ENCODE data around the gene PSMA5.
"Not testable (repeated sequence)": the region's sequence is repeated elsewhere in the genome, so short reads cannot be mapped to it uniquely, and the experiment has no call there.

The PSMA5 gene

GRCh38 chr1:109447524-109447923, 21.3 kb upstream of the PSMA5 start:
- TF ChIP-seq, protein P1, sequence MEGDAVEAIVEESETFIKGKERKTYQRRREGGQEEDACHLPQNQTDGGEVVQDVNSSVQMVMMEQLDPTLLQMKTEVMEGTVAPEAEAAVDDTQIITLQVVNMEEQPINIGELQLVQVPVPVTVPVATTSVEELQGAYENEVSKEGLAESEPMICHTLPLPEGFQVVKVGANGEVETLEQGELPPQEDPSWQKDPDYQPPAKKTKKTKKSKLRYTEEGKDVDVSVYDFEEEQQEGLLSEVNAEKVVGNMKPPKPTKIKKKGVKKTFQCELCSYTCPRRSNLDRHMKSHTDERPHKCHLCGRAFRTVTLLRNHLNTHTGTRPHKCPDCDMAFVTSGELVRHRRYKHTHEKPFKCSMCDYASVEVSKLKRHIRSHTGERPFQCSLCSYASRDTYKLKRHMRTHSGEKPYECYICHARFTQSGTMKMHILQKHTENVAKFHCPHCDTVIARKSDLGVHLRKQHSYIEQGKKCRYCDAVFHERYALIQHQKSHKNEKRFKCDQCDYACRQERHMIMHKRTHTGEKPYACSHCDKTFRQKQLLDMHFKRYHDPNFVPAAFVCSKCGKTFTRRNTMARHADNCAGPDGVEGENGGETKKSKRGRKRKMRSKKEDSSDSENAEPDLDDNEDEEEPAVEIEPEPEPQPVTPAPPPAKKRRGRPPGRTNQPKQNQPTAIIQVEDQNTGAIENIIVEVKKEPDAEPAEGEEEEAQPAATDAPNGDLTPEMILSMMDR (IDR thresholded peaks at IDR 0.05; ENCODE audit: control insufficient read depth, extremely low read depth, insufficient read depth) = no peak
- no peak for DNase-seq (ENCODE audit: low read depth)
- H3K4me3 ChIP-seq (ENCODE audit: low read depth, low read length) = no peak overlapping the region

- not testable (repeated sequence) for DNase-seq (ENCODE audit: low read depth); H3K4me3 ChIP-seq (ENCODE audit: low read depth, low read length)
Measured at GRCh38 chr1:109445949-109446695, 19.9 kb upstream of the PSMA5 start.

DNA sequence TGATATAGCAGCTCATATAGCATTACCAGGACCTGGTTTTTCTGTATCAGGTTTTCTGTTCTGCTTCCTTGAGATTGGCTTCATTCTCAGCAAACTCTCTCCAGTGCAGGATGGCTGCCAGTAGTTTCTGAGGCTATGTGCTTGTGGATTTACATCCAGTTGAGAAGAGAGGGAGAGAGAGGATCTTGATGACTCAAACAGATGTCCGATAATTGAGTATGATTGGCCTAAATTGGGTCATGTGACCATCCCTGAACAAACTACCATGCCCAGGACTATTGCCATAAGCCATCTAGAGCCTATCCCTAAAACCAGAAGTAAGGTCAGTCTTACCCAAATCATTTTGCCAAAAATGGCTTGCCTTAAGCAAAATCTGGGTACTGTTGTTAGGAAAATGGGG, 18.1 kb upstream of the PSMA5 start:
- no peak for DNase-seq (ENCODE audit: low read depth)
- TF ChIP-seq, protein P1 (IDR thresholded peaks at IDR 0.05; ENCODE audit: control insufficient read depth, extremely low read depth, insufficient read depth) = no peak
- H3K4me3 ChIP-seq (ENCODE audit: low read depth, low read length) = no peak overlapping the region

DNA sequence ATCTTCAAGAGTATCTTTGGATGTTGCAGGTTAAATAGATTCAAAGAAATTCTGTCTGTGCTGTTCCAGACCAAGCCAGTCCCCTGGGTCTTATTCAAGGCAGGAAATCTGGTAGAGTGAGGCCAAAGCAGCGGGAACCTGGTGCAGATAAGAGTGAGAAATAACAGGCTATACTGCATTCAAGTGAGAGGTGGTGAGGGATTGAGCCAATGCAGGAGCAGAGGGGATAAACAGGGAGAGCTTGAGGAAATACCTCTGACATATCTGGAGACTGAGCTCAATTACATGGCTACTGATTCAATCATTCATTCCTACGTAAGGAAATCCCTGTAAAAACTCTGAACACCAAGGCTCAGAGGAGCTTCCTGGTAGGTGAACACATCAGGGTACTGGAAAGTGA, 17.2 kb upstream of the PSMA5 start:
- TF ChIP-seq, protein P1 (IDR thresholded peaks at IDR 0.05; ENCODE audit: control insufficient read depth, extremely low read depth, insufficient read depth) = no peak
- no peak for DNase-seq (ENCODE audit: low read depth)
- H3K4me3 ChIP-seq (ENCODE audit: low read depth, low read length) = no peak overlapping the region

DNA sequence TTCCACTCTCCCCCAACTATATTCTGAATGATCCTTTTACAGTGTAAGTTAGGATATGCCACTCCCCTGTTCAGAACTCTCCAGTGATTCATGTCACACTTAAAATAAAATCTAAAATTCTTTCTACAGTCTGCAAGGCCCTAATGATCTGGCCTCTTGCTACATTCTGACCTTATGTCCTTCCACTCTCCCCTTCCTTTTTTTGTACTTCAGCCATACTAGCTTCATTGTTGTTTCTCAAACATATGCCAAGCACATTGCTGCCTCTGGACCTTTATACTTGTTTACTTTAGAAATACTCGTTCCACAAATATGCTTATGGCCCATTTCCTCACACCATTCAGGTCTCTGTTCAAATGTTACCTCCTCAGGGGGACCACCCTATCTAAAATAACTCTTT, 14.8 kb upstream of the PSMA5 start:
- no peak overlapping the region for H3K4me3 ChIP-seq (ENCODE audit: low read depth, low read length)
- no peak for DNase-seq (ENCODE audit: low read depth)
- TF ChIP-seq, protein P1 (IDR thresholded peaks at IDR 0.05; ENCODE audit: control insufficient read depth, extremely low read depth, insufficient read depth) = no peak

GRCh38 chr1:109438798-109439297, 12.6 kb upstream of the PSMA5 start:
- no peak overlapping the region for H3K4me3 ChIP-seq (ENCODE audit: low read depth, low read length)
- TF ChIP-seq, protein P1 (IDR thresholded peaks at IDR 0.05; ENCODE audit: control insufficient read depth, extremely low read depth, insufficient read depth) = no peak
- DNase-seq (ENCODE audit: low read depth) = no peak

DNA sequence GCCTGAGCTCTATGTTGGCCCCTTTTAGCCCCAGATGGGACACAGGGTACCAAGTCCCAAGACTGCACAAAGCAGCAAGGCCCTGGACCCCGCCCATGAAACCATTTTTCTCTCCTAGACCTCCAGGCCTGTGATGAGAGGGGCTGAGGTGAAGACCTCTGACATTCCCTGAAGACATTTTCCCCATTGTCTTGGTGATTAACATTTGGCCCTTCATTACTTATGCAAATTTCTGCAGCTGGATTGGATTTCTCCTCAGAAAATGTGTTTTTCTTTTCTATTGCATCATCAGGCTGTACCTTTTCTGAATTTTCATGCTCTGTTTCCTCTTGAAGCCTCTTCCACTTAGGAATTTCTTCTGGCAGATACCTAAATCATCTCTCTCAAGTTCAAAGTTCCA, 8.2 kb upstream of the PSMA5 start:
- TF ChIP-seq, protein P1 (IDR thresholded peaks at IDR 0.05; ENCODE audit: control insufficient read depth, extremely low read depth, insufficient read depth) = no peak
- H3K4me3 ChIP-seq (ENCODE audit: low read depth, low read length) = no peak overlapping the region
- DNase-seq (ENCODE audit: low read depth) = no peak
